D721Med (cell line): ENCODE results near the gene GHRHR.

Source experiments
- DNase-seq: peaks from one replicate; pipeline ENCODE4 v3.0.0; 2011; ENCODE audit warnings: low spot score; ENCODE audit not compliant: insufficient read length
- FAIRE-seq: peaks from 2 replicates; lab custom pipeline; 2011; peaks lifted over from hg19 to GRCh38; lab: Jason Lieb, UNC
- CTCF ChIP-seq: IDR thresholded peaks from 2 replicates; pipeline ENCODE4 v1.5.1; 2012; ENCODE audit warnings: mild to moderate bottlenecking, control low read depth; ENCODE audit not compliant: insufficient read depth; ENCODE audit errors: missing control alignments

The GHRHR gene

DNA sequence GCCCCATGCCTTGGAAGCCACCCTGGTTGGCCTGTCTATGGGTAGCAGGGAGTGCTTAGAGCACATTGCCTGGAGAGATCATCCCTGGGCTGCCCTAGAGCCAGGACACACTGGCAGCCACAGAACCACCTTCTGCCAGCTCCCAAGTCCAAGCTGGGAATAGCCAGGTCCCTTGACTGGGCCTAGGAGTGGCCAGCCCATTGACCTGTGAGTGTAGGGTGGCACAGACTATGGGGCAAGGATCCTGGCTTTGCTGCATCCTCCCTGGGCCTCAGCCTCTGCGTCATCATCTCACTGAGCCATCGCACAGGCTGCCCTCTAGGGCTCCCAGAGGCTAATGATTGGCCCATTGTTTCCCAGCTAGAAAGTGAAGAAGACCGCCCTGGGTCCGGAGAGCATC, 45.1 kb upstream of the GHRHR start:
- no peak for TF ChIP-seq CTCF
- FAIRE-seq (no peak), DNase-seq (no peak)

DNA sequence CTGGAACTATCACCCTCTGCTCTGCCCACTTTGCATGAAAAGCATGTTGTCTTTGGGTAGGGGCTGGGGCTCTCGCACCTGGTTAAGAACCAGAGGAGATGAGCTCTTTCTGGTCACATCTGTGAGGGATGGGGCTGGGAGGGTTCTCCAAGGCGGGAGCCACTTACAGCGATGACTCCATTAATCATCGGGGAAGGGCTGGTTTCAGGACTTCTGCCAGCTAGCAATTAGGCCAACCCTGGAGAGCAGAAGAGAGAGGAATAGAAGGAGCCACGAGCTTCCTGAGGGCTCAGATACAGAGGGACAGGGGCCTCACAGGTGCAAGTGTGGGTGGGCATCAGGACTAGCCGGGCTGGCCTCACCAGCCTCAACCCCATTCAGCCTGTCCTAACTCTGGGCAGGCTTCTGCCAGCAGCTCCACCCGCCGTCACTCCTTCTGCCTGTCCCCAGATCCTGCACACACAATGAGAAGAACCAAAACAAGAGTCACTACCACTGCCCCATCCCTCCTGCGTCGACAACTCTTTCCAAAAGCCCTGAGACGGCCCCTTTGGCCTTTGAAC, 43.7 kb upstream of the GHRHR start:
- no peak for TF ChIP-seq CTCF
- DNase-seq (peak; percentile 7), FAIRE-seq (no peak)

GRCh38 chr7:30920584-30921539, 42.9 kb upstream of the GHRHR start:
- FAIRE-seq (no peak), DNase-seq (no peak)
- no peak for TF ChIP-seq CTCF

DNA sequence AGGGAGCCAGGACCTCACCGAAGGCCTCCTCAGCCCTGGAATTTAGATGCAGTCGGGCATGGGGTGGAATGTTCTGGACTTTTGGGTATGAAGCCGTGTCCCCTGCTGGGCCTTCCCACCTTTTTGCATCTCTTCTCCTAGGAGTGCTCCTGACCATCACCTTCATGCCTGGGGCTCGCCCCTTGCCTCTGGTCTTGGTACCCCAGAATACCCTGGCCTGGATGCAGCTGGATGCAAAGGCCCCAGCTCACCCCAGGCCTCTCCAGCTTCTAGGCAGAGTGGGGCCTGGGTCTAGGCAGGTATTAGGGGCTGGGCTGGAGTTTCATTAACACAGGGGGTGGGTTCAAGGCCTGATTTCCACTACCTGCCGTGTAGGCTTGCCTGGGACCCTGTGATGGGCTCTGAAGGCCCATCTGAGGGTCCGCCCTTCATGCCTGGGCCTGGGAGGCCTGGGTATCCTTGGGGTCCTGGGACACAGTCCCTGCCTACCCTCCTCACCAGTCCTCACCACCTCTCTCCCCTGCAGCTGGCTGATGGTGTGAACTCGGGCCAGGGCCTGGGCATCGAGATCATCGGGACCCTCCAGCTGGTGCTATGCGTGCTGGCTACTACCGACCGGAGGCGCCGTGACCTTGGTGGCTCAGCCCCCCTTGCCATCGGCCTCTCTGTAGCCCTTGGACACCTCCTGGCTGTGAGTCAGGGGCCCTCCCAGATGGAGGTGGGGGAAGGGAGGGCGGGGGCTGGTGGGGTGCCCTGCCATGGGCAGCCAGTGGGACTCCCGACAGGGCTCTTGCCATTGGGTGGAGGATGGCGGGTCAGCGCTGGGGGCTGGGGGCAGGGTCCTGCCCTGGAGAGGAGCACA, 42.0 kb upstream of the GHRHR start:
- TF ChIP-seq CTCF: no peak
- FAIRE-seq (no peak), DNase-seq (peak; percentile 11)

DNA sequence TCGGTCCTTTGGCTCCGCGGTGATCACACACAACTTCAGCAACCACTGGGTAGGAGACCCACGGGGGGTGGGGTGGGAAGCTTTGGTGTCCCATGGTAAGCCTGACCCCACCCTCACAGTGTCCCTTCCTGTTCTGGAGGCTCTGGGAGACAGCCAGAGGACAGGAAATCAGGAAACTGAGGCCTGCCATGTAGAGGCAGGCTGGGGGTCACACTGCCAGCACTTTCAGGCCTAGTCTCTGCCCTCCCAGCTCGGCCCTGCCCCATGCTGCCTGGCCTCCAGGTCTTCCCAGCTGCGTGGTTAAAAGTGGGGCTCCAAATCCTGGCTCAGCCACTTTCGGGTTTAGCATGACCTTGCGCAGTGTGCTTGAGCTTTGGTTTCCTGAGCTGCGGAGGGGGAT, 41.2 kb upstream of the GHRHR start:
- TF ChIP-seq CTCF: no peak
- DNase-seq (no peak), FAIRE-seq (no peak)

DNA sequence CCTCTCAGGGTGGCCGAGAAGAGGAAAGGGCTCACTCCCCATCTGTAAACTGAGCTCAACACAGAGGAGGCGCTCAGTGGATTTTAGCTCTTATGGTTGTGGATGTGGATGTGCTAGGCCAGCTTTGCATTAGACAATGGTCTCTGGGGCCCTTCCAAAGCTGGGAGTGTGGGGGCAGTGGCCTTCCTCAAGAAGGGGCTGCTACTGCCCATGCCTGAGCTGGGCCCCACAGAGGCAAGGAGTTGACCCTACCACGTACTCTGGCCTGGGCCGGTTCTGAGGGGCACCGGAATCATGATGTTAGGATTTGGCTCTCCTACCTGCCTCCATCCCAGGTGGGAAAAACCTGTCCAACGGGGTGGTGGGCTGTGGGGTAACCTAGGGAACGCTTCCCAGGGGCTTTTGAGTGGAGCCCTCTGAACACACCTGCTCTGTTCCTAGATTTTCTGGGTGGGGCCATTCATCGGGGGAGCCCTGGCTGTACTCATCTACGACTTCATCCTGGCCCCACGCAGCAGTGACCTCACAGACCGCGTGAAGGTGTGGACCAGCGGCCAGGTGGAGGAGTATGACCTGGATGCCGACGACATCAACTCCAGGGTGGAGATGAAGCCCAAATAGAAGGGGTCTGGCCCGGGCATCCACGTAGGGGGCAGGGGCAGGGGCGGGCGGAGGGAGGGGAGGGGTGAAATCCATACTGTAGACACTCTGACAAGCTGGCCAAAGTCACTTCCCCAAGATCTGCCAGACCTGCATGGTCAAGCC, 40.6 kb upstream of the GHRHR start:
- FAIRE-seq: no peak
- TF ChIP-seq CTCF: no peak
- peak; percentile 6 for DNase-seq
